IMR-90 (cell line): Measurements from ENCODE around the gene TEAD2.

Source experiments
- POLR2A ChIP-seq: IDR thresholded peaks from 2 replicates; pipeline ENCODE4 v1.6.1; 2012; ENCODE audit warnings: mild to moderate bottlenecking, low read depth, low read length
- RAD21 ChIP-seq: IDR thresholded peaks from 2 replicates; pipeline ENCODE4 v1.6.1; 2012; ENCODE audit warnings: low read length, improper control_type of control experiment
- RFX5 ChIP-seq: IDR thresholded peaks from 2 replicates; pipeline ENCODE4 v1.8.0; 2012; ENCODE audit warnings: low read depth, mild to moderate bottlenecking, low read length, moderate library complexity
- TF ChIP-seq, protein P1 (sequence below): conservative IDR thresholded peaks from 2 replicates; pipeline ENCODE4 v1.5.1; 2012; ENCODE audit warnings: mild to moderate bottlenecking, low read depth, low read length, improper control_type of control experiment

DNA sequence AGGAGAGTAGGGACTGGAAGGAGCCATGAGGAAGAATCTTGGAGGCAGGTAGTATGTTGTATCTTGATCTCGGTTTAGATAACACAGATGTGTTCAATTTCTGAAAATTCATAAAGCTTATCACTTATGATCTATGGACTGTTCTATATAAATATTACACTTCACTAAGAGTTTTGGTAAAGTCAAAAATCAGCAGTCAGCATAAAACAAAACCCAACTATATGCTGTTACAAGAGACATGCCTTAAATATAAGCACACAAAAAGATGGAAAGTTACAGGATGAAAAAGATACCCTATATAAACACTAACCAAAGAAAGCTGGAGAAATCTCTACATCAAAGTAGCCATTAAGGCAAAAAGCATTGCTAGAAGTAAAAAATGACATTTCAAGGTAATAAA, 21.4 kb upstream of the TEAD2 start:
- TF ChIP-seq, protein P1, sequence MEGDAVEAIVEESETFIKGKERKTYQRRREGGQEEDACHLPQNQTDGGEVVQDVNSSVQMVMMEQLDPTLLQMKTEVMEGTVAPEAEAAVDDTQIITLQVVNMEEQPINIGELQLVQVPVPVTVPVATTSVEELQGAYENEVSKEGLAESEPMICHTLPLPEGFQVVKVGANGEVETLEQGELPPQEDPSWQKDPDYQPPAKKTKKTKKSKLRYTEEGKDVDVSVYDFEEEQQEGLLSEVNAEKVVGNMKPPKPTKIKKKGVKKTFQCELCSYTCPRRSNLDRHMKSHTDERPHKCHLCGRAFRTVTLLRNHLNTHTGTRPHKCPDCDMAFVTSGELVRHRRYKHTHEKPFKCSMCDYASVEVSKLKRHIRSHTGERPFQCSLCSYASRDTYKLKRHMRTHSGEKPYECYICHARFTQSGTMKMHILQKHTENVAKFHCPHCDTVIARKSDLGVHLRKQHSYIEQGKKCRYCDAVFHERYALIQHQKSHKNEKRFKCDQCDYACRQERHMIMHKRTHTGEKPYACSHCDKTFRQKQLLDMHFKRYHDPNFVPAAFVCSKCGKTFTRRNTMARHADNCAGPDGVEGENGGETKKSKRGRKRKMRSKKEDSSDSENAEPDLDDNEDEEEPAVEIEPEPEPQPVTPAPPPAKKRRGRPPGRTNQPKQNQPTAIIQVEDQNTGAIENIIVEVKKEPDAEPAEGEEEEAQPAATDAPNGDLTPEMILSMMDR = no peak
- TF ChIP-seq RAD21 (no peak), POLR2A (no peak), RFX5 (no peak)
